Kidney epithelial cell (primary cell): Measurements from ENCODE around the gene CLCA1. TPM values are rescaled to one million over a fixed set of nuclear protein-coding genes. Genes with fewer than 3 reads are reported as not detected.

ENCODE experiments used
- DNase-seq: peaks from one replicate; pipeline ENCODE4 v3.0.0-alpha.2; 2010; ENCODE audit warnings: low read depth
- H3K27me3 ChIP-seq: 2 replicates; pipeline ENCODE4 v1.6.0; 2011; ENCODE audit warnings: low read length; ENCODE audit not compliant: control insufficient read depth, insufficient read depth
- H3K36me3 ChIP-seq: 2 replicates; pipeline ENCODE4 v1.5.1; 2011; ENCODE audit warnings: low read length; ENCODE audit not compliant: control insufficient read depth, insufficient read depth
- H3K4me3 ChIP-seq: 2 replicates; pipeline ENCODE4 v1.5.1; 2011; ENCODE audit warnings: low read depth, mild to moderate bottlenecking, control low read depth, low read length
- total RNA-seq: library from RNA; depleted of rRNA; stranded (reverse); fragments of >200 nt; gene quantifications from 2 replicates; pipeline ENCODE4 v1.2.3, GENCODE V29; 2015
- TF ChIP-seq, protein P1 (sequence below): IDR thresholded peaks from 2 replicates; pipeline ENCODE4 v1.5.1; 2011; ENCODE audit warnings: mild to moderate bottlenecking, moderate library complexity, low read length, control low read depth, inconsistent platforms; ENCODE audit not compliant: insufficient read depth, poor library complexity, severe bottlenecking

CLCA1 gene
- total RNA-seq, 1 donor from 2014 or later: not detected

DNA sequence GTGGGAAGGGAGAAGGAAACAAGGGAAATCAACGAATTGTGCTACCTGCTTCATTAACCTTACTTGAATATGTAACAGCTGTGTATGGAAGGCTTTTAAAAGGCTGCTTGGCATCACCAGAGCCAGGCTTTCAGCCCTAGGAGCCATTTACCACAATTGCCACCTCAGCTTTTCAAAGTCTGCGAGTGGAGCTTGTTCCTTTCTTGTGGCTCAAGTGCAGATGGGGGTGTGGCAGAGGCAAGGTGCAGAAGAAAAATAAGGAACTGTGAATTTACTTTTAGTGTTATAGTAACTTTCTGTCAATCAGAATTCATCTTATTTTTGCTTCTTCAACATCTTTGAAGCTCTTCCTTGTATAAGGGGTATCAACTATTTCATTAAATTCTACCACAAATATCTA, 27.1 kb upstream of the CLCA1 start:
- TF ChIP-seq, protein P1, sequence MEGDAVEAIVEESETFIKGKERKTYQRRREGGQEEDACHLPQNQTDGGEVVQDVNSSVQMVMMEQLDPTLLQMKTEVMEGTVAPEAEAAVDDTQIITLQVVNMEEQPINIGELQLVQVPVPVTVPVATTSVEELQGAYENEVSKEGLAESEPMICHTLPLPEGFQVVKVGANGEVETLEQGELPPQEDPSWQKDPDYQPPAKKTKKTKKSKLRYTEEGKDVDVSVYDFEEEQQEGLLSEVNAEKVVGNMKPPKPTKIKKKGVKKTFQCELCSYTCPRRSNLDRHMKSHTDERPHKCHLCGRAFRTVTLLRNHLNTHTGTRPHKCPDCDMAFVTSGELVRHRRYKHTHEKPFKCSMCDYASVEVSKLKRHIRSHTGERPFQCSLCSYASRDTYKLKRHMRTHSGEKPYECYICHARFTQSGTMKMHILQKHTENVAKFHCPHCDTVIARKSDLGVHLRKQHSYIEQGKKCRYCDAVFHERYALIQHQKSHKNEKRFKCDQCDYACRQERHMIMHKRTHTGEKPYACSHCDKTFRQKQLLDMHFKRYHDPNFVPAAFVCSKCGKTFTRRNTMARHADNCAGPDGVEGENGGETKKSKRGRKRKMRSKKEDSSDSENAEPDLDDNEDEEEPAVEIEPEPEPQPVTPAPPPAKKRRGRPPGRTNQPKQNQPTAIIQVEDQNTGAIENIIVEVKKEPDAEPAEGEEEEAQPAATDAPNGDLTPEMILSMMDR: no peak
- Histone ChIP-seq H3K36me3 (no peaks in the 10 kb centered on the region), H3K4me3 (no peak overlapping the region), H3K27me3 (no peaks in the 10 kb centered on the region)
- DNase-seq: no peak

DNA sequence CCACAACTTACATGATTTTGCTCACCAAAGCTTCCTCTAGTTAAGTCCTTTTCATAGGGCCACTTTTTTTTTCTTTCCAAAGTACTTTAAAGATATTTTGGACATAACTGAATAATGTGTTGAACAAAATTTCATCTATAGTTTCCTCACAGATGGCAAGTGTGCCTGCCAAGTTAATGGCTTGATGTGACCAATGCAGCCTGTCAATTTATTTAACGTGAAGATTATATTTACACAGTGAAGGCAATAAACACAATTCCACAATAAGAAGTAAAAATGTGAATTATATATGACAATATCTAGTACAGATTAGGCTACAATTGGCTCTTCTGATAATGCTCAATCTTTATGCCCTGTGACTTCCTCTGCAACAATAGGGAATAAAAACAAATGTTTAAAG, 26.7 kb upstream of the CLCA1 start:
- TF ChIP-seq, protein P1: no peak
- no peak for DNase-seq
- Histone ChIP-seq H3K27me3 (no peaks in the 10 kb centered on the region), H3K4me3 (no peak overlapping the region), H3K36me3 (no peaks in the 10 kb centered on the region)

DNA sequence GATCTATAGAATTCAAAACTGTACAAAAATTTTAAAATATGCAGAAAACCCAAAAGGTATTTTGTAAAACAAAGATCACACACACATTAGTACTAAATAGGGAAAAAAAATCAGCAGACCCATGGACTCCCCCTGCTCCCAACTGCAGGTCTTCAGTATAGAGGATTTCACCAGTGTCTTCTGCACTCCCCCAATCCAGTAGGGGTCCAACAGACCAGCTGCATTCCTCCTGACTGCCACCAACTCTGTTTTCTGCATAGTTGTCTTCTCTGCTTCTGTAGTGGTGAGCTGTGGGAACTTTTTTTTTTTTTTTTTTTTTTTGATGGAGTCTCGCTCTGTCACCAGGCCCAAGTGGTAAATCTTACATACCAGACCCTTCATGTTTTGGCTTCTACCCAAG, 22.8 kb upstream of the CLCA1 start:
- H3K4me3 ChIP-seq: no peak overlapping the region
- TF ChIP-seq, protein P1: no peak
- no peak for DNase-seq
- no peaks in the 10 kb centered on the region for H3K36me3 ChIP-seq
- no peaks in the 10 kb centered on the region for H3K27me3 ChIP-seq

DNA sequence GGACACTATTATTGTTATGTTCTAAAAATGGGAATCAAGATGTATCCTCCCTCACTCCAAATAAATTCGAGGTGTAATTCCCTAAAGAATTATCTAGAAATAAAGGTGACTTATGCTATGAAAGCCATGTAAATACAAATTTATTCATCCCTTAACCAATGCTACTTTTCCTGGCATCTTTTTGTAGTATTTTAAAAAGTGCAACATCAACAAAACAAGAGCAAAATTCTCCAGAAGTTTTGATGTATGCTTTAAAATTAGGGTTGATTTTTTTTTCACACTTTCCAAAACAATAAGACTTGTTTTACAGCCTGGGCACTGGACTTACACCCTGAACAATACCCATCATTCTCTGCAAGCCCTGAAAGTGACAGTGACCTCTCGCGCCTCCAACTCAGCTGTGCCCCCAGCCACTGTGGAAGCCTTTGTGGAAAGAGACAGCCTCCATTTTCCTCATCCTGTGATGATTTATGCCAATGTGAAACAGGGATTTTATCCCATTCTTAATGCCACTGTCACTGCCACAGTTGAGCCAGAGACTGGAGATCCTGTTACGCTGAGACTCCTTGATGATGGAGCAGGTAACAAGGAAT, 21.4 kb upstream of the CLCA1 start:
- DNase-seq: no peak
- H3K27me3 ChIP-seq: no peaks in the 10 kb centered on the region
- no peaks in the 10 kb centered on the region for H3K36me3 ChIP-seq
- H3K4me3 ChIP-seq: no peak overlapping the region
- TF ChIP-seq, protein P1: no peak

DNA sequence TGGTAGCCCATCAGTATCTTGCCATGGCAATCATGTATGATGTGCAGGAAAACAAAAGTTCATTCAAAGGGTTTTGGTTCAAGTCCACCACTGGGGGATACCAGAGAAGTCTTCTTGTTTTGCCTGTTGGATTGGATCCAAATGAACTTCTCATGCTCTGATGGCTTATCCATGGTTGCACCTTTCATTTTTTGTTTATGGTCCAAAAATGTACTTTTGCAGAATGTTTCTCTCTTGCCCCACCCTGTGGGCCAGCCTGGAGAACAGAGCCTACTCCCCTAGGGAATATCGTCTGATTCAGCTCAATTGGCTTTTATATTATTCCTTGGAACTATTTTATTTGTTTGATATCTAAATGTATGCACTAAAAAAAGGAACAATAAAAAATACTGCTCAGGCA, 20.1 kb upstream of the CLCA1 start:
- TF ChIP-seq, protein P1: no peak
- Histone ChIP-seq H3K27me3 (no peaks in the 10 kb centered on the region), H3K4me3 (no peak overlapping the region), H3K36me3 (no peaks in the 10 kb centered on the region)
- DNase-seq: no peak

DNA sequence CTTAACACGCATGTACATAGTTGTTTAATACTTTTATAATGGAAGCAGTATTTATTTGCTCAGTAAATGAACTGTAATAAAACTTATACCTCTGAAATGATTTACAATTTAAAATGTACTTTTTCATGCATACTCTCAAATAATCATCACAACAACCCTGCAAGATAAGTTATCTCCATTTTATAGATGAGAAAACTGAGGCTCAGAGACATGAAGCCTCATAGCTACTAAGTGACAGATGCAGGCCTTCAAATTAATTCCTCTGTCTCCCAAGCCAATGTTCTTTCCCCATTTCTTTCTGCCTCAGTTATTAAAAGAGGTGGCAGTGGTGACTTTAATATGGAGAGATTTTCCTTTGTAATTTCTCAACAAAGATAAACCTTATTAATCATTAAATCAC, 19.6 kb upstream of the CLCA1 start:
- Histone ChIP-seq H3K27me3 (no peaks in the 10 kb centered on the region), H3K36me3 (no peaks in the 10 kb centered on the region), H3K4me3 (no peak overlapping the region)
- DNase-seq: no peak
- TF ChIP-seq, protein P1: no peak
